SU-DHL-6 (cell line): ENCODE measurements around the gene TAS2R7.

Source experiments
- H2AFZ ChIP-seq: fragments of 200-600 bp; sonication (generic); 2 replicates; pipeline ENCODE4 v1.6.1; 2014; ENCODE audit warnings: low read depth, mild to moderate bottlenecking, moderate library complexity, mixed read lengths, antibody characterized with exemption, low read length; ENCODE audit not compliant: severe bottlenecking
- H3F3A ChIP-seq: fragments of 200-600 bp; shearing (Covaris generic); 2 replicates; pipeline ENCODE4 v1.6.0; 2016; ENCODE audit warnings: antibody characterized with exemption, mild to moderate bottlenecking; ENCODE audit not compliant: insufficient read depth
- H3K27ac ChIP-seq: fragments of 200-600 bp; sonication (generic); 2 replicates; pipeline ENCODE4 v1.5.1; 2016; ENCODE audit warnings: low read depth, mild to moderate bottlenecking, low read length, moderate library complexity, mixed read lengths
- H3K27me3 ChIP-seq: fragments of 200-600 bp; sonication (generic), shearing (Covaris generic); 2 replicates; pipeline ENCODE4 v1.6.0; 2014; ENCODE audit warnings: mild to moderate bottlenecking, low read length
- H3K36me3 ChIP-seq: fragments of 200-600 bp; sonication (generic); 2 replicates; pipeline ENCODE4 v1.6.1; 2014; ENCODE audit warnings: mild to moderate bottlenecking, low read length, mixed read lengths
- H3K4me2 ChIP-seq: fragments of 300-600, 200-600 bp; shearing (Covaris generic), sonication (generic); 2 replicates; pipeline ENCODE4 v1.6.0; 2014; ENCODE audit warnings: low read length, low read depth, mild to moderate bottlenecking; ENCODE audit not compliant: poor library complexity, severe bottlenecking
- H3K4me3 ChIP-seq: fragments of 200-600 bp; sonication (generic); 2 replicates; pipeline ENCODE4 v1.5.1; 2014; ENCODE audit warnings: antibody characterized with exemption, low read length, mild to moderate bottlenecking, mixed read lengths; ENCODE audit not compliant: insufficient read depth, poor library complexity, severe bottlenecking
- H3K79me2 ChIP-seq: fragments of 200-600 bp; sonication (generic); 2 replicates; pipeline ENCODE4 v1.6.1; 2014; ENCODE audit warnings: mild to moderate bottlenecking, low read length, moderate library complexity; ENCODE audit not compliant: insufficient read depth
- H3K9ac ChIP-seq: fragments of 200-600 bp; sonication (generic); 2 replicates; pipeline ENCODE4 v1.7.0; 2014; ENCODE audit warnings: mild to moderate bottlenecking, low read length
- H3K9me2 ChIP-seq: fragments of 200-600 bp; sonication (generic); replicated peaks from 2 replicates; pipeline ENCODE4 v1.6.1; 2014; ENCODE audit warnings: low read length; ENCODE audit not compliant: insufficient read depth
- H3K9me3 ChIP-seq: fragments of 200-600 bp; sonication (generic); 2 replicates; pipeline ENCODE4 v1.6.1; 2014; ENCODE audit warnings: low read length, mixed read lengths; ENCODE audit not compliant: insufficient read depth
- H4K20me1 ChIP-seq: fragments of 200-600 bp; sonication (generic); 2 replicates; pipeline ENCODE4 v1.6.1; 2014; ENCODE audit warnings: low read depth, mild to moderate bottlenecking, antibody characterized with exemption, low read length, moderate library complexity, mixed read lengths
- EZH2phosphoT487 ChIP-seq: fragments of 200-600 bp; sonication (generic), shearing (Covaris generic); conservative IDR thresholded peaks from 2 replicates; pipeline ENCODE4 v1.6.1; 2018; ENCODE audit warnings: mild to moderate bottlenecking, antibody characterized with exemption, low read length, moderate library complexity, mixed read lengths
- TF ChIP-seq, protein P1 (sequence below): fragments of 200-600 bp; sonication (generic); IDR thresholded peaks from one replicate; pipeline ENCODE4 v1.5.1; 2017; ENCODE audit warnings: antibody characterized with exemption, mild to moderate bottlenecking, low read length, moderate library complexity; ENCODE audit not compliant: insufficient read depth, poor library complexity, severe bottlenecking

TAS2R7 gene

GRCh38 chr12:10779103-10779502 is 23.3 kb downstream of the TAS2R7 start:
- TF ChIP-seq, protein P1, sequence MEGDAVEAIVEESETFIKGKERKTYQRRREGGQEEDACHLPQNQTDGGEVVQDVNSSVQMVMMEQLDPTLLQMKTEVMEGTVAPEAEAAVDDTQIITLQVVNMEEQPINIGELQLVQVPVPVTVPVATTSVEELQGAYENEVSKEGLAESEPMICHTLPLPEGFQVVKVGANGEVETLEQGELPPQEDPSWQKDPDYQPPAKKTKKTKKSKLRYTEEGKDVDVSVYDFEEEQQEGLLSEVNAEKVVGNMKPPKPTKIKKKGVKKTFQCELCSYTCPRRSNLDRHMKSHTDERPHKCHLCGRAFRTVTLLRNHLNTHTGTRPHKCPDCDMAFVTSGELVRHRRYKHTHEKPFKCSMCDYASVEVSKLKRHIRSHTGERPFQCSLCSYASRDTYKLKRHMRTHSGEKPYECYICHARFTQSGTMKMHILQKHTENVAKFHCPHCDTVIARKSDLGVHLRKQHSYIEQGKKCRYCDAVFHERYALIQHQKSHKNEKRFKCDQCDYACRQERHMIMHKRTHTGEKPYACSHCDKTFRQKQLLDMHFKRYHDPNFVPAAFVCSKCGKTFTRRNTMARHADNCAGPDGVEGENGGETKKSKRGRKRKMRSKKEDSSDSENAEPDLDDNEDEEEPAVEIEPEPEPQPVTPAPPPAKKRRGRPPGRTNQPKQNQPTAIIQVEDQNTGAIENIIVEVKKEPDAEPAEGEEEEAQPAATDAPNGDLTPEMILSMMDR = no peak
- no peak for TF ChIP-seq EZH2phosphoT487
- H3K9ac ChIP-seq = no peak overlapping the region
- H4K20me1 ChIP-seq = no peaks in the 10 kb centered on the region
- no peaks in the 10 kb centered on the region for H3K79me2 ChIP-seq
- H3K4me2 ChIP-seq = no peak overlapping the region
- H3K9me3 ChIP-seq = no peaks in the 10 kb centered on the region
- no peaks in the 10 kb centered on the region for H3K9me2 ChIP-seq
- no peak overlapping the region for H2AFZ ChIP-seq
- no peaks in the 10 kb centered on the region for H3K36me3 ChIP-seq
- no peaks in the 10 kb centered on the region for H3F3A ChIP-seq
- no peak overlapping the region for H3K27ac ChIP-seq
- no peak overlapping the region for H3K4me3 ChIP-seq
- H3K27me3 ChIP-seq = no peaks in the 10 kb centered on the region

- Histone ChIP-seq H3K27me3 (no peaks in the 10 kb centered on the region), H2AFZ (no peak overlapping the region), H3K79me2 (no peaks in the 10 kb centered on the region), H3K9ac (no peak overlapping the region), H3K4me2 (no peak overlapping the region), H4K20me1 (no peaks in the 10 kb centered on the region), H3K36me3 (no peaks in the 10 kb centered on the region), H3K9me2 (no peaks in the 10 kb centered on the region), H3K27ac (no peak overlapping the region), H3K4me3 (no peak overlapping the region), H3F3A (no peaks in the 10 kb centered on the region), H3K9me3 (no peaks in the 10 kb centered on the region)
- TF ChIP-seq EZH2phosphoT487 = no peak
- TF ChIP-seq, protein P1 = no peak
Measured at GRCh38 chr12:10771132-10771733, 31.2 kb downstream of the TAS2R7 start.

GRCh38 chr12:10759657-10760056 is 42.8 kb downstream of the TAS2R7 start:
- H3F3A ChIP-seq = no peaks in the 10 kb centered on the region
- H3K9ac ChIP-seq = no peak overlapping the region
- H3K9me2 ChIP-seq = no peaks in the 10 kb centered on the region
- H3K9me3 ChIP-seq = no peaks in the 10 kb centered on the region
- no peak overlapping the region for H3K4me3 ChIP-seq
- H2AFZ ChIP-seq = no peak overlapping the region
- H4K20me1 ChIP-seq = no peaks in the 10 kb centered on the region
- H3K36me3 ChIP-seq = no peaks in the 10 kb centered on the region
- H3K27ac ChIP-seq = no peak overlapping the region
- no peaks in the 10 kb centered on the region for H3K79me2 ChIP-seq
- no peak for TF ChIP-seq EZH2phosphoT487
- TF ChIP-seq, protein P1 = no peak
- no peak overlapping the region for H3K4me2 ChIP-seq
- no peaks in the 10 kb centered on the region for H3K27me3 ChIP-seq
